ENCODE results near the gene OR7G3. TPM values are rescaled to one million over a fixed set of nuclear protein-coding genes. Genes with fewer than 3 reads are reported as not detected.

Gene OR7G3
- total RNA-seq, 1 experiment from 2014 or later, result not detected

DNA sequence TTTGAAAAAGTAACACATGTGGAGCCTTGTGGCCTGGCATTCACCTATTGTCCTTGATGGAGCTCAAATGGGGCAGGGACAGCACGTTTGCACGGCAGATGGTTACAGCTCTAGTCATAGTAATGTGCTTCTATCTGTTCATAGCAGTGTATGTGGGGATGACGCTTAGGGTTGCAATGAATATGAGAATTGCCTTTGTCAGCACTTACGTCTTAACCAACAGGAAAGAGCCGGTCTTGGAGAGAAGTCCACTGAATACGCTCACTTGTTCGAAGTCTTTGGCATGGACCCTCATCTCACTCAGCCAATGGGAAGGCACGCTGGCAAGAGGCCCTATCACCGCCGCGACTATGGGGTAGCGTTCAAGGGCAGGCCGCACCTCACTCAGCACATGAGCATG is 33.1 kb upstream of the OR7G3 start:
- in situ Hi-C loops (cut with HindIII; ENCODE audit: low pct_unique_long_range_greater_than_20kb, low sequenced_read_pairs) (no loop called here), intact Hi-C loops (cut with micrococcal nuclease; ENCODE audit: unreplicated experiment) (no loop called here)
- CTCF ChIA-PET, result no interaction called here
- no peaks in the 10 kb centered on the region for H3K27me3 ChIP-seq (ENCODE audit: control insufficient read depth, insufficient read depth, low read length)
- H3K4me1 ChIP-seq (ENCODE audit: control insufficient read depth, insufficient read depth, low read length), result no peaks in the 10 kb centered on the region
- BruUV-seq (replicated peaks), result no TSS peak
- peaks cover 19% of the 10 kb centered on the region; the same call in 1 of the 2 replicates for H3K9me3 ChIP-seq (ENCODE audit: control insufficient read depth, insufficient read depth, low read depth, low read length)
- peaks cover 23% of the 10 kb centered on the region for H3K36me3 ChIP-seq (ENCODE audit: control insufficient read depth, insufficient read depth, low read length)
- no peak for TF ChIP-seq TCF7L2 (IDR thresholded peaks at IDR 0.05; ENCODE audit: low read depth, low read length)
- no peak for TF ChIP-seq POLR2AphosphoS5 (IDR thresholded peaks at IDR 0.05; ENCODE audit: low read depth, low read length)
- TF ChIP-seq, protein P1, sequence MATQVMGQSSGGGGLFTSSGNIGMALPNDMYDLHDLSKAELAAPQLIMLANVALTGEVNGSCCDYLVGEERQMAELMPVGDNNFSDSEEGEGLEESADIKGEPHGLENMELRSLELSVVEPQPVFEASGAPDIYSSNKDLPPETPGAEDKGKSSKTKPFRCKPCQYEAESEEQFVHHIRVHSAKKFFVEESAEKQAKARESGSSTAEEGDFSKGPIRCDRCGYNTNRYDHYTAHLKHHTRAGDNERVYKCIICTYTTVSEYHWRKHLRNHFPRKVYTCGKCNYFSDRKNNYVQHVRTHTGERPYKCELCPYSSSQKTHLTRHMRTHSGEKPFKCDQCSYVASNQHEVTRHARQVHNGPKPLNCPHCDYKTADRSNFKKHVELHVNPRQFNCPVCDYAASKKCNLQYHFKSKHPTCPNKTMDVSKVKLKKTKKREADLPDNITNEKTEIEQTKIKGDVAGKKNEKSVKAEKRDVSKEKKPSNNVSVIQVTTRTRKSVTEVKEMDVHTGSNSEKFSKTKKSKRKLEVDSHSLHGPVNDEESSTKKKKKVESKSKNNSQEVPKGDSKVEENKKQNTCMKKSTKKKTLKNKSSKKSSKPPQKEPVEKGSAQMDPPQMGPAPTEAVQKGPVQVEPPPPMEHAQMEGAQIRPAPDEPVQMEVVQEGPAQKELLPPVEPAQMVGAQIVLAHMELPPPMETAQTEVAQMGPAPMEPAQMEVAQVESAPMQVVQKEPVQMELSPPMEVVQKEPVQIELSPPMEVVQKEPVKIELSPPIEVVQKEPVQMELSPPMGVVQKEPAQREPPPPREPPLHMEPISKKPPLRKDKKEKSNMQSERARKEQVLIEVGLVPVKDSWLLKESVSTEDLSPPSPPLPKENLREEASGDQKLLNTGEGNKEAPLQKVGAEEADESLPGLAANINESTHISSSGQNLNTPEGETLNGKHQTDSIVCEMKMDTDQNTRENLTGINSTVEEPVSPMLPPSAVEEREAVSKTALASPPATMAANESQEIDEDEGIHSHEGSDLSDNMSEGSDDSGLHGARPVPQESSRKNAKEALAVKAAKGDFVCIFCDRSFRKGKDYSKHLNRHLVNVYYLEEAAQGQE (IDR thresholded peaks at IDR 0.05; ENCODE audit: insufficient read depth in 1 of 2, low read depth in 2 of 2, low read length in 1 of 2), result no peak
- TF ChIP-seq SIN3A (IDR thresholded peaks at IDR 0.05; ENCODE audit: borderline replicate concordance, insufficient read depth, low read depth, low read length), result no peak
- TF ChIP-seq, protein P2, sequence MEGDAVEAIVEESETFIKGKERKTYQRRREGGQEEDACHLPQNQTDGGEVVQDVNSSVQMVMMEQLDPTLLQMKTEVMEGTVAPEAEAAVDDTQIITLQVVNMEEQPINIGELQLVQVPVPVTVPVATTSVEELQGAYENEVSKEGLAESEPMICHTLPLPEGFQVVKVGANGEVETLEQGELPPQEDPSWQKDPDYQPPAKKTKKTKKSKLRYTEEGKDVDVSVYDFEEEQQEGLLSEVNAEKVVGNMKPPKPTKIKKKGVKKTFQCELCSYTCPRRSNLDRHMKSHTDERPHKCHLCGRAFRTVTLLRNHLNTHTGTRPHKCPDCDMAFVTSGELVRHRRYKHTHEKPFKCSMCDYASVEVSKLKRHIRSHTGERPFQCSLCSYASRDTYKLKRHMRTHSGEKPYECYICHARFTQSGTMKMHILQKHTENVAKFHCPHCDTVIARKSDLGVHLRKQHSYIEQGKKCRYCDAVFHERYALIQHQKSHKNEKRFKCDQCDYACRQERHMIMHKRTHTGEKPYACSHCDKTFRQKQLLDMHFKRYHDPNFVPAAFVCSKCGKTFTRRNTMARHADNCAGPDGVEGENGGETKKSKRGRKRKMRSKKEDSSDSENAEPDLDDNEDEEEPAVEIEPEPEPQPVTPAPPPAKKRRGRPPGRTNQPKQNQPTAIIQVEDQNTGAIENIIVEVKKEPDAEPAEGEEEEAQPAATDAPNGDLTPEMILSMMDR (IDR thresholded peaks at IDR 0.05), result no peak
- ATAC-seq, result no peak
- POLR2A ChIA-PET, result no interaction called here
- no peak overlapping the region for H3K27ac ChIP-seq (ENCODE audit: low read length)
- H3K4me3 ChIP-seq (ENCODE audit: low read depth in 2 of 2, low read length in 2 of 2), result no peak overlapping the region
- DNase-seq (ENCODE audit: low read depth, low spot score), result no peak

DNA sequence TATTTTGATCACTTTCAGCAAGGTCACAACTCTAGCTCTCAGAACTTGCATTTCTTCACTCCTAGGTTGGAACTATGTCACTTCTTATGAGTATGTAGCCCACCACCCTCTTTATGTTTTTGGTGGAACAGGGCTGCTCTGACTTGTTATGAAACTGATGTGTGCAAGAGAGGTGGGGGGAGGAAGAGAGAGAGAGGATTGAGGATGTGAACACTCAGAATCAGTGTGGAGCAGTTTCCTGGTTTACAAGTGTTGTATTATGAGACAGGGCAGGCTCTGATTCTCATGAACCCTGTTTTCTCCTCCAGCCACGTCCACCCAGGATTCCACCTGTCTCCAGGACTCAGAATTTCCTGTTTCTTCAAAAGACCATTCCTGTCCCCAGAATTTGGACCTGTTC is 29.6 kb upstream of the OR7G3 start:
- intact Hi-C loops (cut with micrococcal nuclease; ENCODE audit: unreplicated experiment), result no loop called here
- no peaks in the 10 kb centered on the region for H3K4me1 ChIP-seq (ENCODE audit: control insufficient read depth, insufficient read depth, low read length)
- BruUV-seq (replicated peaks), result no TSS peak
- ChIA-PET POLR2A (no interaction called here), CTCF (no interaction called here)
- TF ChIP-seq, protein P2 (IDR thresholded peaks at IDR 0.05), result no peak
- TF ChIP-seq TCF7L2 (IDR thresholded peaks at IDR 0.05; ENCODE audit: low read depth, low read length) (no peak), POLR2AphosphoS5 (IDR thresholded peaks at IDR 0.05; ENCODE audit: low read depth, low read length) (no peak), SIN3A (IDR thresholded peaks at IDR 0.05; ENCODE audit: borderline replicate concordance, insufficient read depth, low read depth, low read length) (no peak)
- TF ChIP-seq, protein P1 (IDR thresholded peaks at IDR 0.05; ENCODE audit: insufficient read depth in 1 of 2, low read depth in 2 of 2, low read length in 1 of 2), result no peak
- no peak for DNase-seq (ENCODE audit: low read depth, low spot score)
- H3K27me3 ChIP-seq (ENCODE audit: control insufficient read depth, insufficient read depth, low read length), result no peaks in the 10 kb centered on the region
- no peak overlapping the region for H3K27ac ChIP-seq (ENCODE audit: low read length)
- peaks cover 30% of the 10 kb centered on the region; the same call in 1 of the 2 replicates for H3K9me3 ChIP-seq (ENCODE audit: control insufficient read depth, insufficient read depth, low read depth, low read length)
- H3K4me3 ChIP-seq (ENCODE audit: low read depth in 2 of 2, low read length in 2 of 2), result no peak overlapping the region
- H3K36me3 ChIP-seq (ENCODE audit: control insufficient read depth, insufficient read depth, low read length), result peaks cover 15% of the 10 kb centered on the region
- ATAC-seq, result no peak
- in situ Hi-C loops (cut with HindIII; ENCODE audit: low pct_unique_long_range_greater_than_20kb, low sequenced_read_pairs), result no loop called here
